ENCODE measurements around the gene TBC1D9B. TPM values are rescaled to one million over a fixed set of nuclear protein-coding genes. Genes with fewer than 3 reads are reported as not detected.

Gene TBC1D9B
- polyA plus RNA-seq, 2 of the 4 experiments (the other 2 are of a cell fraction), result 37.2 to 64.7 TPM

DNA sequence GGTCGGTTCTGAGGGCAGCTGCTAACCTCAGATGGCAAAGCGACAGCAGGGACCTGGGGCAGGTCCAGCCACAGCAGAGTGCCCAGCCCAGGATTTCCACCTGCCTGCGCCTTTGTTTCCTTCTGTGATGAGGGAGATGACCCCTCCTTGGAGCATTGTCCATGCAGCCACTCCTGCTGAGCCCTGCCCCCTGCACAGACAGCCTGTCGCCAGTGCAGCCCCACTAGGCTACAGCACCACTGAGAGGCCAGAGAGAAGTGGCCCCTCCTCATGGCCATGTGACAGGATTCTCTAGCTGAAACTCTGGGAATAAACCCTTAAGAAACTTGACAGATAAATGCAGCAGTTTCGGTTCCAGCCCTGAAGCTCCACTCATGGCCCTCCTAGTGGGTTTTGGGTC lies 38.6 kb downstream of the TBC1D9B start:
- ChIA-PET CTCF (interaction anchor here (0.9 to 2.2 kb wide), 6 partner anchors 10 to 67 kb away, joined by 3 to 7 read pairs (median 4); no protein-coding TSS in a partner anchor), POLR2A (interaction anchor here (1.5 kb wide), 1 partner anchor 37 kb away, joined by 3 read pairs; no protein-coding TSS in a partner anchor)
- Histone ChIP-seq H3K4me1 (no peaks in the 10 kb centered on the region), H3K4me2 (no peak overlapping the region), H3K27ac (no peak overlapping the region), H3K9me3 (no peaks in the 10 kb centered on the region), H3K4me3 (no peak overlapping the region)
- DNase-seq (ENCODE audit: low read depth in 1 of 2, low spot score in 1 of 2) (no peak), FAIRE-seq (no peak), ATAC-seq (no peak)
- WGBS (ENCODE audit: missing lambda C conversion rate), result 91% methylated on average over 3 of the region's 5 CpGs
- TF ChIP-seq, protein P1, sequence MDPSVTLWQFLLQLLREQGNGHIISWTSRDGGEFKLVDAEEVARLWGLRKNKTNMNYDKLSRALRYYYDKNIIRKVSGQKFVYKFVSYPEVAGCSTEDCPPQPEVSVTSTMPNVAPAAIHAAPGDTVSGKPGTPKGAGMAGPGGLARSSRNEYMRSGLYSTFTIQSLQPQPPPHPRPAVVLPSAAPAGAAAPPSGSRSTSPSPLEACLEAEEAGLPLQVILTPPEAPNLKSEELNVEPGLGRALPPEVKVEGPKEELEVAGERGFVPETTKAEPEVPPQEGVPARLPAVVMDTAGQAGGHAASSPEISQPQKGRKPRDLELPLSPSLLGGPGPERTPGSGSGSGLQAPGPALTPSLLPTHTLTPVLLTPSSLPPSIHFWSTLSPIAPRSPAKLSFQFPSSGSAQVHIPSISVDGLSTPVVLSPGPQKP (IDR thresholded peaks at IDR 0.05; ENCODE audit: low read depth, low read length), result no peak
- TF ChIP-seq HDAC2 (IDR thresholded peaks at IDR 0.05) (no peak), MYC (IDR thresholded peaks at IDR 0.05; ENCODE audit: borderline replicate concordance, low read length) (no peak), RCOR1 (IDR thresholded peaks at IDR 0.05; ENCODE audit: low read depth, low read length) (no peak), JUNB (IDR thresholded peaks at IDR 0.05) (no peak), RAD21 (conservative IDR thresholded peaks at IDR 0.05 in 1 of 2, IDR thresholded peaks at IDR 0.05 in 1 of 2) (no peak), HOXB5 (CRISPR knock-in tag; IDR thresholded peaks at IDR 0.05) (no peak), SMC3 (IDR thresholded peaks at IDR 0.05) (no peak), KDM1A (IDR thresholded peaks at IDR 0.05; ENCODE audit: low read depth) (no peak), TFCP2L1 (CRISPR knock-in tag; IDR thresholded peaks at IDR 0.05) (no peak), ZSCAN20 (CRISPR knock-in tag; IDR thresholded peaks at IDR 0.05) (no peak), KDM5A (IDR thresholded peaks at IDR 0.05) (no peak), POLR2AphosphoS2 (conservative IDR thresholded peaks at IDR 0.05; ENCODE audit: low read length) (no peak), HOXB13 (CRISPR knock-in tag; IDR thresholded peaks at IDR 0.05; ENCODE audit: low read depth) (no peak), RNF2 (IDR thresholded peaks at IDR 0.05; ENCODE audit: borderline replicate concordance, low read depth) (no peak)

- ATAC-seq (no peak), FAIRE-seq (no peak), DNase-seq (ENCODE audit: low read depth in 1 of 2, low spot score in 1 of 2) (no peak)
- H3K27ac ChIP-seq, result no peak overlapping the region
- H3K9me3 ChIP-seq, result no peaks in the 10 kb centered on the region
- H3K4me2 ChIP-seq, result no peak overlapping the region
- CTCF ChIA-PET, result interaction anchor here (1.3 to 2.2 kb wide), 3 partner anchors 15 to 67 kb away, joined by 3 to 7 read pairs (median 4); no protein-coding TSS in a partner anchor
- WGBS (ENCODE audit: missing lambda C conversion rate), result 96% methylated on average over 11 of the region's 14 CpGs
- TF ChIP-seq NFE2L2 (conservative IDR thresholded peaks at IDR 0.05; ENCODE audit: low read length) (no peak), JUNB (IDR thresholded peaks at IDR 0.05) (no peak), CBX2 (IDR thresholded peaks at IDR 0.05; ENCODE audit: borderline replicate concordance, low read depth) (no peak), HOXA7 (CRISPR knock-in tag; IDR thresholded peaks at IDR 0.05) (no peak), USF2 (IDR thresholded peaks at IDR 0.05) (no peak), HOXB13 (CRISPR knock-in tag; IDR thresholded peaks at IDR 0.05; ENCODE audit: low read depth) (no peak), ZSCAN20 (CRISPR knock-in tag; IDR thresholded peaks at IDR 0.05) (no peak), NR3C1 (IDR thresholded peaks at IDR 0.05) (no peak), JUN (IDR thresholded peaks at IDR 0.05) (no peak), CEBPB (IDR thresholded peaks at IDR 0.05) (no peak), RNF2 (IDR thresholded peaks at IDR 0.05; ENCODE audit: borderline replicate concordance, low read depth) (no peak), RFX5 (IDR thresholded peaks at IDR 0.05) (no peak), ZNF302 (CRISPR knock-in tag; IDR thresholded peaks at IDR 0.05) (no peak), EP300 (IDR thresholded peaks at IDR 0.05) (no peak), RAD21 (conservative IDR thresholded peaks at IDR 0.05 in 1 of 2, IDR thresholded peaks at IDR 0.05 in 1 of 2) (no peak), ZFP36 (IDR thresholded peaks at IDR 0.05; ENCODE audit: borderline replicate concordance, partially characterized antibody) (no peak)
- TF ChIP-seq, protein P2, sequence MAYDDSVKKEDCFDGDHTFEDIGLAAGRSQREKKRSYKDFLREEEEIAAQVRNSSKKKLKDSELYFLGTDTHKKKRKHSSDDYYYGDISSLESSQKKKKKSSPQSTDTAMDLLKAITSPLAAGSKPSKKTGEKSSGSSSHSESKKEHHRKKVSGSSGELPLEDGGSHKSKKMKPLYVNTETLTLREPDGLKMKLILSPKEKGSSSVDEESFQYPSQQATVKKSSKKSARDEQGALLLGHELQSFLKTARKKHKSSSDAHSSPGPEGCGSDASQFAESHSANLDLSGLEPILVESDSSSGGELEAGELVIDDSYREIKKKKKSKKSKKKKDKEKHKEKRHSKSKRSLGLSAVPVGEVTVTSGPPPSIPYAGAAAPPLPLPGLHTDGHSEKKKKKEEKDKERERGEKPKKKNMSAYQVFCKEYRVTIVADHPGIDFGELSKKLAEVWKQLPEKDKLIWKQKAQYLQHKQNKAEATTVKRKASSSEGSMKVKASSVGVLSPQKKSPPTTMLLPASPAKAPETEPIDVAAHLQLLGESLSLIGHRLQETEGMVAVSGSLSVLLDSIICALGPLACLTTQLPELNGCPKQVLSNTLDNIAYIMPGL (CRISPR knock-in tag; IDR thresholded peaks at IDR 0.05; ENCODE audit: borderline replicate concordance), result no peak
- TF ChIP-seq, protein P3, sequence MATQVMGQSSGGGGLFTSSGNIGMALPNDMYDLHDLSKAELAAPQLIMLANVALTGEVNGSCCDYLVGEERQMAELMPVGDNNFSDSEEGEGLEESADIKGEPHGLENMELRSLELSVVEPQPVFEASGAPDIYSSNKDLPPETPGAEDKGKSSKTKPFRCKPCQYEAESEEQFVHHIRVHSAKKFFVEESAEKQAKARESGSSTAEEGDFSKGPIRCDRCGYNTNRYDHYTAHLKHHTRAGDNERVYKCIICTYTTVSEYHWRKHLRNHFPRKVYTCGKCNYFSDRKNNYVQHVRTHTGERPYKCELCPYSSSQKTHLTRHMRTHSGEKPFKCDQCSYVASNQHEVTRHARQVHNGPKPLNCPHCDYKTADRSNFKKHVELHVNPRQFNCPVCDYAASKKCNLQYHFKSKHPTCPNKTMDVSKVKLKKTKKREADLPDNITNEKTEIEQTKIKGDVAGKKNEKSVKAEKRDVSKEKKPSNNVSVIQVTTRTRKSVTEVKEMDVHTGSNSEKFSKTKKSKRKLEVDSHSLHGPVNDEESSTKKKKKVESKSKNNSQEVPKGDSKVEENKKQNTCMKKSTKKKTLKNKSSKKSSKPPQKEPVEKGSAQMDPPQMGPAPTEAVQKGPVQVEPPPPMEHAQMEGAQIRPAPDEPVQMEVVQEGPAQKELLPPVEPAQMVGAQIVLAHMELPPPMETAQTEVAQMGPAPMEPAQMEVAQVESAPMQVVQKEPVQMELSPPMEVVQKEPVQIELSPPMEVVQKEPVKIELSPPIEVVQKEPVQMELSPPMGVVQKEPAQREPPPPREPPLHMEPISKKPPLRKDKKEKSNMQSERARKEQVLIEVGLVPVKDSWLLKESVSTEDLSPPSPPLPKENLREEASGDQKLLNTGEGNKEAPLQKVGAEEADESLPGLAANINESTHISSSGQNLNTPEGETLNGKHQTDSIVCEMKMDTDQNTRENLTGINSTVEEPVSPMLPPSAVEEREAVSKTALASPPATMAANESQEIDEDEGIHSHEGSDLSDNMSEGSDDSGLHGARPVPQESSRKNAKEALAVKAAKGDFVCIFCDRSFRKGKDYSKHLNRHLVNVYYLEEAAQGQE (IDR thresholded peaks at IDR 0.05), result no peak
- no peak overlapping the region for H3K4me3 ChIP-seq
- POLR2A ChIA-PET, result interaction anchor here (1.5 kb wide), 1 partner anchor 38 kb away, joined by 3 read pairs; no protein-coding TSS in a partner anchor
- no peaks in the 10 kb centered on the region for H3K4me1 ChIP-seq
Measured at GRCh38 chr5:179868541-179868940, 39.2 kb downstream of the TBC1D9B start.

Data from A549 (cell line).